Activated CD4-positive, alpha-beta memory T cell treated with anti-CD3 and anti-CD28 coated beads, Interleukin-2, amount 10 ng/mL, durations not matched to agents 7 days and 5 days (primary cell): ENCODE results near the gene YJU2. TPM values are rescaled to one million over a fixed set of nuclear protein-coding genes. Genes with fewer than 3 reads are reported as not detected.

Experiments
- CTCF ChIA-PET: fragments of 350-600 bp; sonication (Branson Sonifier 250); formaldehyde crosslinking; loops from one replicate; lab custom pipeline; 2021; ENCODE audit warnings: antibody characterized with exemption, inconsistent platforms; lab: Charles Lee
- POLR2A ChIA-PET: fragments of 350-600 bp; sonication (Branson Sonifier 250); formaldehyde crosslinking; loops from one replicate; lab custom pipeline; 2021; ENCODE audit warnings: antibody characterized with exemption; lab: Charles Lee
- DNase-seq: peaks from one replicate; pipeline ENCODE4 v3.0.0-alpha.2; 2020
- H3K27ac Mint-ChIP-seq: one replicate; pipeline ENCODE4 v1.8.0; 2021; ENCODE audit warnings: mild to moderate bottlenecking, mixed read lengths
- H3K27me3 Mint-ChIP-seq: one replicate; pipeline ENCODE4 v1.8.0; 2021; ENCODE audit warnings: mixed read lengths
- H3K36me3 Mint-ChIP-seq: one replicate; pipeline ENCODE4 v1.8.0; 2021; ENCODE audit warnings: low read depth, mixed read lengths
- H3K4me1 Mint-ChIP-seq: one replicate; pipeline ENCODE4 v1.8.0; 2021; ENCODE audit warnings: mixed read lengths
- H3K4me3 Mint-ChIP-seq: one replicate; pipeline ENCODE4 v1.8.0; 2021; ENCODE audit warnings: mild to moderate bottlenecking, mixed read lengths
- H3K9me3 Mint-ChIP-seq: one replicate; pipeline ENCODE4 v1.8.0; 2021; ENCODE audit warnings: mixed read lengths
- total RNA-seq, 2 experiments: library from RNA; stranded (reverse); gene quantifications; one replicate each; pipeline ENCODE4 v1.2.3, GENCODE V29; 2021

Gene YJU2
- total RNA-seq, 2 experiments from 2014 or later: 21.7 to 25.3 TPM

DNA sequence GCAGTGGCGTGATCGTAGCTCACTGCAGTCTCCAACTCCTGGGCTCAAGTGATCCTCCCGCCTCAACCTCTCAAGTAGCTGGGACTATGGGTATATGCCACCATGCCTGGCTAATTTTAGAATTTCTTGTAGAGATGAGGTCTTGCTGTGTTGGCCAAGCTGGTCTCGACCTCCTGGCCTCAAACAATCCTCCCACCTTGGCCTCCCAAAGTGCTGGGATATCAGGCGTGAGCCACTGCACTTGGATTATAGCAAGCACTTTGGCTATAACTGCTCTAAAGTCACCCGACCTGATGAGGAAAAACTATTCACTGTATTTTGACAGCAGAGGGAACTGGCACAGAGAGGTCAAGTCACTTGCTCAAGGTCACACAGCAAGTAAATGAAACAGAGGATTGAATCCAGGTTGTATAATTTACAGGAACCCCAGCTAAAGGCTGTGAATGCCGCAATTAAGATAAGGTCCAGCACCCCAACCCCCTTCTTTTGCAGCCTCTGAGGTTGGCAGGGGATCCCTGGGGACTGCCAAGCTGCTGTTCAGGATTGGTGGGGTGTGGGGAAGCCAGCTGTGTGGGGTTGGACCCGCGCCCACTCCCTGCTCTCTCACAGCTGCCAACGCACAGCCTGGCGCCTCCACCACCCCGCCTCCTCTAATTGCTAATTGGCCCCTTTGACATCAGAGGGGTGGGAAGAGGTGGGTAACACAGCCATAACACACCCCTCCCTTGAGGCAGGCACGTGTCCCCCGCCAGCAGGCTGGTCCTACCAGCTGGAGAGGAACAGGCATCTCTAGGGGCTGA lies 49.3 kb downstream of the YJU2 start:
- Mint-ChIP-seq H3K27ac (no peak overlapping the region), H3K36me3 (no peaks in the 10 kb centered on the region), H3K4me1 (peaks cover 3% of the 10 kb centered on the region)

DNA sequence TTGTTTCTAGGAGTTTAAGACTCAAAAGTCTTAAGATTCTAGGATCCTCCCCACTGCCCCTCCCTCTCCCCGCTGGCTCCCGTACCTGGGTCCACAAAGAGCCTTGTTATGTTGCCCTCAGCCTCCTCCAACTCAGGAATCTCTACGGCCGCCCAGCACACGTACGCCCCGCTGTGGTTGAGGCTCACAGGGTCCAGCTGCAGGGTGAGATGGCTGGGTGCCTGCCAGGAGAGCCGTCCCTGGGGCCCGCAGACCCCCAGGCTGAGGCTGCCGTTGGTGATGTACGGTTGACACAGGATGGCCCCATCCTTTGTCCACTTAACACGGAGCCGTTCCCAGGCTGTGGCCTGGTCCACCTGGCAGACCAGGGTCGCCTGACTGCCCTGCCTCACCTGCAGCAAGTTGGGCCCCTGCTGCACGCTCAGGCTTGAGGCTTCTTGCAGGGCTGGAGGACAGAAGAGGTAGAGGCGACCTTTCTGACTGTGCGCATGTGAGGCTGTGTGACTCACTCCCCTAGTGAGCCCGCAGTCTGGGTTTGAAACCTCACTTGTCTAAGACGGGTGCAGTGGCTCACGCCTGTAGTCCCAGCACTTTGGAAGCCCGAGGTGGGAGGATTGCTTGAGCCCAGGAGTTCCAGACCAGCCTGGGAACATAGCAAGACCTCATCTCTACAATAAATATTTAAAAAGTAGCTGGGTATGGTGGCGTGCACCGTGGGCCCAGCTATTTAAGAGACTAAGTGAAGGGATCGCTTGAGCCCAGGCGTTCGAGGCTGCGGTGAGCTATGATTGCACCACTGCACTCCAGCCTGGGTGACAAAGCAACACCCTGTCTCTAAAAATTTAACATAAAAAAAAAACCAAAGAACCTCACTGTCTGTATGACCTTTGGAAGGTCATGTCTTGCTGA lies 51.3 kb downstream of the YJU2 start:
- peaks cover 14% of the 10 kb centered on the region for H3K4me1 Mint-ChIP-seq
- H3K9me3 Mint-ChIP-seq: no peaks in the 10 kb centered on the region
- ChIA-PET CTCF (interaction anchor here (1.0 kb wide), 1 partner anchor 31 kb away, joined by 3 read pairs; no protein-coding TSS in a partner anchor), POLR2A (interaction anchor here (0.6 kb wide), 1 partner anchor 23 kb away, joined by 3 read pairs; no protein-coding TSS in a partner anchor)
- no peak overlapping the region for H3K4me3 Mint-ChIP-seq
- no peaks in the 10 kb centered on the region for H3K36me3 Mint-ChIP-seq
- no peaks in the 10 kb centered on the region for H3K27me3 Mint-ChIP-seq
- no peak overlapping the region for H3K27ac Mint-ChIP-seq
- DNase-seq: no peak

More for the DNA sequence above, 49.3 kb downstream of the YJU2 start:
- ChIA-PET POLR2A (interaction anchor here (1.3 kb wide), 1 partner anchor 48 kb away, joined by 3 read pairs; no protein-coding TSS in a partner anchor), CTCF (interaction anchor here (0.6 to 1.2 kb wide), 3 partner anchors 57 to 866 kb away, joined by 3 to 4 read pairs (median 3); no protein-coding TSS in a partner anchor)
- DNase-seq: no peak
- H3K9me3 Mint-ChIP-seq: no peaks in the 10 kb centered on the region
- no peak overlapping the region for H3K4me3 Mint-ChIP-seq
- H3K27me3 Mint-ChIP-seq: no peaks in the 10 kb centered on the region

DNA sequence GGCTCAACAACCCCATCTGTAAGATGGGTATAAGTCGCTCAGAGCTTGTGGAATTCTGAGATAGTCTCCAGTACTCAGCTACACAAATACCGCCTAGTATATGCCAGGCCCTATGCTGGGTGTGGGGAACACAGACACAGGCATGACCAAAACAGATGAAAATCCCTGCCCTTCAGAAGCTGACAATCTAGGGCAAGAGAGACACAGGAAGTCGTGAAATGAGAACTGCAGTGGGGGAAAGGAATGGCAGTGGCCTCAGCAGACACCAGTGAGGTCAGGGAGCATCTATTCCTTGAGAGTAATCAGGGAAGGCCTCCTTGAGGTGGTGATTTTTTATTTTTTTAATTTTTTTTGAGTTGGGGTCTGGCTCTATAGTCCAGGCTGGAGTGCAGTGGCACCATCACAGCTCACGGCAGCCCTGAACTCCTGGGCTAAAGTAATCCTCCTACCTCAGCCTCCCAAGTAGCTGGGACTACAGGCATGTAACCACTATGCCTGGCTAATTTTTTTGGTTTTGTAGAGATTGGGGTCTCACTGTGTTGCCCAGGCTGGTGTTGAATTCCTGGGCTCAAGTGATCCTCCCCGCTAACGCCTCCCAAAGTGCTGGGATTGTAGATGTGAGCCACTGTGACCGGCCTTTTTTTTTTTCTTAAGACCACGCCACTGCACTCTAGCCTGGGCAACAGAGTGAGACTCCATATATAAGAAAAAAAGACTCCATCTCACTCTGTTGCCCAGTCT lies 52.1 kb downstream of the YJU2 start:
- DNase-seq: no peak
- Mint-ChIP-seq H3K4me3 (no peak overlapping the region), H3K27ac (no peak overlapping the region), H3K4me1 (peaks cover 19% of the 10 kb centered on the region), H3K9me3 (no peaks in the 10 kb centered on the region), H3K36me3 (no peaks in the 10 kb centered on the region), H3K27me3 (no peaks in the 10 kb centered on the region)
- ChIA-PET CTCF (interaction anchor here (1.0 kb wide), 1 partner anchor 32 kb away, joined by 3 read pairs; no protein-coding TSS in a partner anchor), POLR2A (interaction anchor here (0.6 kb wide), 2 partner anchors 18 to 24 kb away, joined by 3 read pairs; no protein-coding TSS in a partner anchor)

DNA sequence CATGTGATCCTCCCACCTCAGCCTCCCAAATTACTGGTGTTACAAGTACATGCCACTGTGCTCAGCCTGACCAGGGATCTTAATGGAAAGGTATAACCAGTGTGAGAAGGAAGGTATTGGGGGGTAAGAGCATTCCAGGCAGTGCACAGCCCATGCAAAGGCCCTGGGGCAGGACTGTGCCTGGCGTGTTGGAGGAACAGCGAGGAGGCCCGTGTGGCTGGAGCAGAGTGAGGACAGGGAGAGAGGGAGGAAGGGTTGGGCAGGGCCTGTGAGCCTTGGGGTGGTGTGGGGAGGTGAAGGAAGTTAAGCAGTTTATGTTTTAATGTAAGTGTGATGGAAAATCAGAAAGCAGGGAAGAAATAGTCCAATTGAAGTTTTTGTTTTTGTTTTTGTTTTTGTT lies 53.7 kb downstream of the YJU2 start:
- POLR2A ChIA-PET: no interaction called here
- no peak overlapping the region for H3K27ac Mint-ChIP-seq
- H3K4me1 Mint-ChIP-seq: peaks cover 24% of the 10 kb centered on the region
- CTCF ChIA-PET: no interaction called here
- H3K27me3 Mint-ChIP-seq: no peaks in the 10 kb centered on the region
- no peak for DNase-seq
- no peaks in the 10 kb centered on the region for H3K9me3 Mint-ChIP-seq
- H3K4me3 Mint-ChIP-seq: no peak overlapping the region
- no peaks in the 10 kb centered on the region for H3K36me3 Mint-ChIP-seq

DNA sequence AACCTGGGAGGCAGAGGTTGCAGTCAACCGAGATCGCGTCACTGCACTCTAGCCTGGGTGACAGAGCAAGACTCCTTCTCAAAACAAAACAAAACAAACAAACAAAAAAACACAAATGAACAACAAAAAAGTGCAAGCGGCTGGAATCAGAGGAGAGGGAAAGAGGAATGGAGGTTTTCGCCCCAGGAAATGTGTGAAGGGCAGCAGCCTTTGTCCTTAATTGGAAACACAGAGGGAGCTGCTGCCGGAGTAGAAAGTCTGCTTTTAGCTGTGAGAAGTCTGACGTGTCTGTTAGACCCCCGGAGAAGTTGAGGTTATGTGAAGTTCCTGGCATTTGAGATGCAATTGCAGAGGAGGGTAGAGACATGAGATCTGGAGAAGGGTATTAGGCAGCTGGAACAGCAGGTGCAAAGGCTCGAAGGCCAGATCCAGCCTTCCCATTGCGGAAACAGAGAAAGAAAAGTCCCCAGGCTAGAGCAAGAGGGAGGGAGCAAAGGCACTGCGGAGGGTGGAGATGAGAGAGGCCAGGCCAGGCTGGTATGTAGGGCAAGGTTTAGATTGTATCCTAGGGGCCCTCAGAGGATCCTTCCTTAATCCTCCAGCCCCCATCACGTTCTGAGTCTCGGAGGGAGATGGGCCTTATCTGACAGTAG lies 54.8 kb downstream of the YJU2 start:
- Mint-ChIP-seq H3K36me3 (no peaks in the 10 kb centered on the region), H3K4me3 (peak overlapping the region; percentile 33), H3K4me1 (peaks cover 24% of the 10 kb centered on the region), H3K27me3 (no peaks in the 10 kb centered on the region), H3K9me3 (no peaks in the 10 kb centered on the region), H3K27ac (peak overlapping the region; percentile 7)
- CTCF ChIA-PET: interaction anchor here (1.1 kb wide), 1 partner anchor 35 kb away, joined by 4 read pairs; no protein-coding TSS in a partner anchor
- POLR2A ChIA-PET: no interaction called here
- DNase-seq: no peak

DNA sequence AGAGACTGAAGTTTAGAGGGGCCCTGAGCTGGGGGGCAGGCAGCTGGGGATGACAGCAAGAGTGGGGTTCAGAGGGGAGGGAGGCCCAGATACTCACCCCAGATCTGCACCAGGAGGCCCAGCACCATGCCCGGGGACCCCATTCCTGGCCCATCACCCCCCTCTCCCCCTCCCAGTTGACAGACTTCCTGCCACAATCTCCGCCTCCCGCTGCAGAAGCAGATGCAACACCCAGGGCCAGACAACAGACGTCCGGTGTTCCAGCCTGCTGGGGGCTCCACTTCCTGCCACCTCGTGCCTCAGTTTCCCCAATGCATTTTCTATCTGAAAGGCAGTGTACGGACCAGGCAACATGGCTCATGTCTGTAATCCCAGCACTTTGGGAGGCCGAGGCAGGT lies 55.4 kb downstream of the YJU2 start, which contains the start of gene TMIGD2:
TMIGD2 (minus strand) TSS at position 147 of the 398 bp plus-strand sequence; CDS start at position 143, 4 bp downstream.
- Mint-ChIP-seq H3K27ac (peak within 1 kb of the TSS; percentile 7), H3K36me3 (no peaks in the 10 kb centered on the region), H3K27me3 (no peaks in the 10 kb centered on the region), H3K9me3 (no peaks in the 10 kb centered on the region), H3K4me3 (peak within 1 kb of the TSS; percentile 33), H3K4me1 (peaks cover 24% of the 10 kb centered on the region)
- ChIA-PET POLR2A (no interaction called here), CTCF (interaction anchor here (1.1 kb wide), 1 partner anchor 36 kb away, joined by 4 read pairs; no protein-coding TSS in a partner anchor)
- no peak for DNase-seq

DNA sequence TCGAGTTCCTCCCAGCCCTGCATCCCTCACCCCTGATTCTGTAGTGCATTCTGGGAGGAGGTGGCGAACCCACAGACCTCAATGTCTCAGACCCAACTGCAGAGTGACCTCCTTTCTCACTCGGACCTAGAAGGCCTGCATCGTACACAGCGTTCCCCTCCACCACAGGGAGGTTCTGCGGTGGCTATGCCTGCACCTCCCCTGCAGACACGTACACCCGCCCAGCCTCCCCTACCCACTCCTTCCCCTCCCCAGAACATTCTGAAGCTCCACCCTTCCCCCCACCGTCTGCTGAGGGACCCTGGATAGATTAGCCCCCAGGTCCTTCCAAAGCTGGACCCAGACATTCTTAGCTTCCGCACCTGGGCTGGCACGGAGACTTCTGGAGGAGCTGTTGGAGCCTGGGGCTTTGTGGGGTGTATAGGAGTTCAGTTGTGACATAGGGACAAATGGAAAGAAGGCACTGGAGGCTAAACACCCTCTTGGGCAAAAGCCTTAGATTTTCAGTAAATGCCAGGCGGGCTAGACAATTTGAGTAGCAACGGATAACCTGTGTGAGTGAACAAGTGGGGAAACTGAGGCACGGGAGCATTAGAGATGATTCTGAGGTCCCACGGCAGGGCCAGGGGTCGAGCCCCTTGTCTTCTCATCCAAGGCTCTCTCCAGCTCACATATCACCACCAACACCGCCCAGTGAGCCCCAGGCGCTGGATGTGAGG lies 57.1 kb downstream of the YJU2 start:
- peak overlapping the region; percentile 32 for H3K4me3 Mint-ChIP-seq
- POLR2A ChIA-PET: interaction anchor here (0.6 to 0.7 kb wide), 2 partner anchors 24 to 34 kb away, joined by 3 read pairs; no protein-coding TSS in a partner anchor
- CTCF ChIA-PET: interaction anchor here (0.6 to 1.2 kb wide), 2 partner anchors 37 to 39 kb away, joined by 3 to 4 read pairs; partner anchors contain the start of gene MPND
- no peaks in the 10 kb centered on the region for H3K27me3 Mint-ChIP-seq
- no peaks in the 10 kb centered on the region for H3K9me3 Mint-ChIP-seq
- DNase-seq: no peak
- H3K27ac Mint-ChIP-seq: no peak overlapping the region
- no peaks in the 10 kb centered on the region for H3K36me3 Mint-ChIP-seq
- H3K4me1 Mint-ChIP-seq: peaks cover 21% of the 10 kb centered on the region

DNA sequence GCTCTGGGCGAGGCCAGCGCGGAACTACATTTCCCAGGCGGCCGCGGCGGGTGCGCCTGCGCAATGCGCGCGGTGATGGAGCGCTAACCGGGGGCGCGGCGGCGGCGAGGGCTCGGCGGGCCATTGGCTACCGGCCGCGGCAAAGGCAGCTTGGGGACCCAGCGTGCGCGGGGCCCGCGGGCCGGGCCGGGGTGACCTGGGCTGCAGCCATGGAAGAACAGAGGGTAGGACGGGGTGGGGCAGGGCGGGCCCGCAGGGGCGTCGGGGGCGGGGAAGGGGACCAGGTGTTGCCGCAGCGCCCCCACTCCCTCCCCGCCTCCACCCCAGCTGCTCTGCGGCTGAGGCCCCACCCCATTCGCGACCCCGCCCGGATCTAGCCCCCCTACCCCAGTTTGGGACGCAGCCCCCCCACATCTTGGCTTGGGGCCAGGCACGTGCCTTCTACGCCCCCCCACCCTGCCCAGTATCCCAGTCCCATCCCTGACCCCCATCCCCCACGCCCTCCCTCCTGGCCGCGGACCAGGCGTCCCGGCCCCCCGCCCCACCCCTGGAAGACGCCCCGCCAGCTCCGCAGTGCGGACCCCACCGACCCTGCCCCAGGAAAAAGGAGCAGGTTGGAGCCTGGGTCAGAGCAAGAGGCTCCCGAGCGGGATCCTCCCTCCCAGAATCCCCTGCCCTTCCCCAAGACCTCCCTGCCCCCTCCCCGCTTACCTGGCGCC lies 57.8 kb downstream of the YJU2 start, which contains the start of gene FSD1:
FSD1 (plus strand) TSS at position 61 of the 719 bp plus-strand sequence; CDS start at position 210, 149 bp downstream.
- Mint-ChIP-seq H3K27ac (no peak within 1 kb of the TSS), H3K4me3 (peak within 1 kb of the TSS; percentile 32), H3K36me3 (no peaks in the 10 kb centered on the region), H3K9me3 (no peaks in the 10 kb centered on the region), H3K27me3 (no peaks in the 10 kb centered on the region), H3K4me1 (peaks cover 21% of the 10 kb centered on the region)
- ChIA-PET POLR2A (interaction anchor here (0.6 to 0.7 kb wide), 2 partner anchors 23 to 33 kb away, joined by 3 read pairs; no protein-coding TSS in a partner anchor), CTCF (interaction anchor here (0.6 to 1.2 kb wide), 2 partner anchors 37 to 38 kb away, joined by 3 to 4 read pairs; partner anchors contain the start of gene MPND)
- DNase-seq: peak; percentile 68

DNA sequence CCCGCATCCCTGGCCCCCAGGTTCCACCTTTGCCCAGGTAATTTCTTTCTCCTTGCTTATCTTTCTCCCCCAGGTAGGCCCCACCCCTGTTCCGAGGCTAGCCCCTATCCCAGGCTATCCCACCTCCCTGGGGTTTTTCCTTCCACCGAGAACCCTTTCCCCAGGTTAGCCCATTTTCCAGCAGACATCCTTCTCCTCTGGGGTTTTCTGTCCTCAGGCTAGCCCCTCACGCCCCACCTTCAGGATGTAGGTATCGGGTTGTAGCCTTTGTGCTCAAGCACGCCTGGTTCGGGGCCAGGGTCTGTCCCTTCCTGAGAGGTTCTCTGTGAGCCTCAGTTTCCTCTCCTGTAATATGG lies 58.4 kb downstream of the YJU2 start:
- CTCF ChIA-PET: no interaction called here
- POLR2A ChIA-PET: no interaction called here

DNA sequence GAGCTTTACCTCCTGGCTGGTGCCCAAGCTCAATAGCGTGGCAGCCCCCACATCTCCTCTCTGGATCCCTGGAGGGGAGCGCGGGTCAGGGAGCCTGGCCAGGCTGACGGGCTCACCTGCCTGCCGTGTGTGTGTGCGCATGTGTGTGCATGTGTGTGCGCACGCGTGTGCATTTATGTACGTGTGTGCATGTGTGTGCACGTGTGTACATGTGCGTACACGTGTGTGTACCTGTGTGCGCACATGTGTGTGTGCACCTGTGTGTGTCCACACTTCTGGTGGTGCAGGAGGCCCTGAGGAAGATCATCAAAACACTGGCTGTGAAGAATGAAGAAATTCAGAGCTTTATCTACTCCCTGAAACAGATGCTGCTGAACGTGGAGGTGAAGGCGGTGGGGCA lies 58.8 kb downstream of the YJU2 start:
- ChIA-PET CTCF (no interaction called here), POLR2A (no interaction called here)
- H3K27ac Mint-ChIP-seq: no peak overlapping the region

More for the DNA sequence above, 58.4 kb downstream of the YJU2 start:
- Mint-ChIP-seq H3K36me3 (no peaks in the 10 kb centered on the region), H3K27me3 (no peaks in the 10 kb centered on the region), H3K4me1 (peaks cover 21% of the 10 kb centered on the region), H3K27ac (no peak overlapping the region), H3K4me3 (peak overlapping the region; percentile 18), H3K9me3 (no peaks in the 10 kb centered on the region)
- no peak for DNase-seq

More for the DNA sequence above, 58.8 kb downstream of the YJU2 start:
- H3K27me3 Mint-ChIP-seq: no peaks in the 10 kb centered on the region
- no peaks in the 10 kb centered on the region for H3K9me3 Mint-ChIP-seq
- peaks cover 21% of the 10 kb centered on the region for H3K4me1 Mint-ChIP-seq
- DNase-seq: no peak
- peak overlapping the region; percentile 18 for H3K4me3 Mint-ChIP-seq
- no peaks in the 10 kb centered on the region for H3K36me3 Mint-ChIP-seq
